ENCODE measurements around the gene ANKRD60. TPM values are rescaled to one million over a fixed set of nuclear protein-coding genes. Genes with fewer than 3 reads are reported as not detected.
A peak's percentile ranks its signal among the peaks of the same experiment; 100 is the strongest.

ANKRD60 gene
- total RNA-seq, 1 donor from 2014 or later, result not detected

DNA sequence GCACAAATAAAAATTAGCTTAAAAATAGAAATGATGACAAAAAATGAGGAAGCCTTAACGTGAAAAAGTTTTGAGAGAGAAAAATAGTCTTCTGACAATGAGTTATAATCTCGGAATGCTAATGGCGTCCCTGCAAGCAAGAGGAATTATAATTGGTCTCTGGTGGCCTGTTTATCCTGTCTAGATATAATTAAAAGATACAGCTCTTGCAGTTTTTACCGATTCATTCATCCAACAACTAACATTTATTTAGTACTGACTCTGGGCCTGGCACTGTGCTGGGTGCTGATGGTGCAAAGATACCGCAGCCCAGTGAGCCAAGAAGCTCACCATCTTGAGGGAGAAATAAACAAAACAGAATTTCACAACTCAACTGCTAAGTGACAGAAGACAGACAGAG lies 31.6 kb upstream of the ANKRD60 start:
- H3K4me3 ChIP-seq, result no peak overlapping the region
- H3K9me3 ChIP-seq, result no peaks in the 10 kb centered on the region
- ATAC-seq (no peak), DNase-seq (no peak)
- intact Hi-C loops (cut with DNase I), result no loop called here
- H3K4me1 ChIP-seq, result no peaks in the 10 kb centered on the region
- TF ChIP-seq, protein P1, sequence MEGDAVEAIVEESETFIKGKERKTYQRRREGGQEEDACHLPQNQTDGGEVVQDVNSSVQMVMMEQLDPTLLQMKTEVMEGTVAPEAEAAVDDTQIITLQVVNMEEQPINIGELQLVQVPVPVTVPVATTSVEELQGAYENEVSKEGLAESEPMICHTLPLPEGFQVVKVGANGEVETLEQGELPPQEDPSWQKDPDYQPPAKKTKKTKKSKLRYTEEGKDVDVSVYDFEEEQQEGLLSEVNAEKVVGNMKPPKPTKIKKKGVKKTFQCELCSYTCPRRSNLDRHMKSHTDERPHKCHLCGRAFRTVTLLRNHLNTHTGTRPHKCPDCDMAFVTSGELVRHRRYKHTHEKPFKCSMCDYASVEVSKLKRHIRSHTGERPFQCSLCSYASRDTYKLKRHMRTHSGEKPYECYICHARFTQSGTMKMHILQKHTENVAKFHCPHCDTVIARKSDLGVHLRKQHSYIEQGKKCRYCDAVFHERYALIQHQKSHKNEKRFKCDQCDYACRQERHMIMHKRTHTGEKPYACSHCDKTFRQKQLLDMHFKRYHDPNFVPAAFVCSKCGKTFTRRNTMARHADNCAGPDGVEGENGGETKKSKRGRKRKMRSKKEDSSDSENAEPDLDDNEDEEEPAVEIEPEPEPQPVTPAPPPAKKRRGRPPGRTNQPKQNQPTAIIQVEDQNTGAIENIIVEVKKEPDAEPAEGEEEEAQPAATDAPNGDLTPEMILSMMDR (IDR thresholded peaks at IDR 0.05), result no peak
- H3K36me3 ChIP-seq, result peaks cover 19% of the 10 kb centered on the region
- no peak overlapping the region for H3K27ac ChIP-seq
- no peaks in the 10 kb centered on the region for H3K27me3 ChIP-seq

DNA sequence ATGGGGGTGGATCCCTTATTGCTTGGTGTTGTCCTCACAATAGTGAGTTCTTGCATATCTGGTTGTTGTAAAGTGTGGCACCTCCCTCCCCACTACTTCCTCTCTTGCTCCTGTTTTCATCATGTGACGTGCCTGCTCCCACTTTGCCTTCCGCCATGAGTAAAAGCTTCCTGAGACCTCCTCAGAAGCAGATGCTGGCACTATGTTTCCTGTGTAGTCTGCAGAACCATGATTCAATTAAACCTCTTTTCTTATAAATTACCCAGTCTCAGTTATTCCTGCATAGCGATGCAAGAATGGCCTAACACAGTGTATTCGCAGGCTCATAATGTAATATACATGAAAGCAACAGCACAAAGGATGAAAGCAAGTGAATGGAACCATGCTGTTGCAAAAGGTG lies 28.4 kb upstream of the ANKRD60 start:
- H3K4me3 ChIP-seq, result no peak overlapping the region
- H3K27me3 ChIP-seq, result no peaks in the 10 kb centered on the region
- ATAC-seq, result peak; percentile 74
- H3K27ac ChIP-seq, result no peak overlapping the region
- no peaks in the 10 kb centered on the region for H3K9me3 ChIP-seq
- H3K36me3 ChIP-seq, result no peaks in the 10 kb centered on the region
- intact Hi-C loops (cut with DNase I), result no loop called here
- no peaks in the 10 kb centered on the region for H3K4me1 ChIP-seq
- DNase-seq, result no peak
- TF ChIP-seq, protein P1 (IDR thresholded peaks at IDR 0.05), result no peak

DNA sequence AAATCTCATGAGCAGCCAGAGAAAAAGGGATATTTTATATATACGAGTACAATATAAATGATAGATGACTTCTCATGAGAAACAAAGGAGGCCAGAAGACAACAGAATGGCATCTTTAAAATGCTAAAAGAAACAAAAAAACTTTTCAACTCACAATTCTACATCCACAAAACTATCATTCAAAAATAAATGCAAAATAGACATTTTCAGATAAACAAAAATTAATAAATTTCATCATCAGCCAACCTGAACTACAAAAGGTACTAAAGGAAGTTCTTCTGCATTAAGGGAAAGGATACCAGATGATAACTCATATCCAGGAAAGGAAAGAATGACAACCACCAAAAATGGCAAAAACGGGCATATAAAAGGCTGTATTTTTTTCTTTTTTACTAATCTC lies 27.9 kb upstream of the ANKRD60 start:
- Histone ChIP-seq H3K4me1 (no peaks in the 10 kb centered on the region), H3K4me3 (no peak overlapping the region), H3K27me3 (no peaks in the 10 kb centered on the region), H3K36me3 (no peaks in the 10 kb centered on the region), H3K27ac (no peak overlapping the region), H3K9me3 (no peaks in the 10 kb centered on the region)
- TF ChIP-seq, protein P1 (IDR thresholded peaks at IDR 0.05), result no peak
- DNase-seq, result no peak
- intact Hi-C loops (cut with DNase I), result no loop called here
- ATAC-seq, result no peak

GRCh38 chr20:58254890-58255289 lies 26.4 kb upstream of the ANKRD60 start:
- no peaks in the 10 kb centered on the region for H3K27me3 ChIP-seq
- DNase-seq (no peak), ATAC-seq (no peak)
- no peaks in the 10 kb centered on the region for H3K4me1 ChIP-seq
- no peak overlapping the region for H3K27ac ChIP-seq
- H3K4me3 ChIP-seq, result no peak overlapping the region
- peaks cover 7% of the 10 kb centered on the region for H3K36me3 ChIP-seq
- TF ChIP-seq, protein P1 (IDR thresholded peaks at IDR 0.05), result no peak
- intact Hi-C loops (cut with DNase I), result no loop called here
- H3K9me3 ChIP-seq, result no peaks in the 10 kb centered on the region

- H3K36me3 ChIP-seq, result peaks cover 24% of the 10 kb centered on the region
- DNase-seq (no peak), ATAC-seq (peak; percentile 21)
- intact Hi-C loops (cut with DNase I), result no loop called here
- TF ChIP-seq, protein P1 (IDR thresholded peaks at IDR 0.05), result no peak
- H3K27ac ChIP-seq, result no peak overlapping the region
- no peaks in the 10 kb centered on the region for H3K27me3 ChIP-seq
- no peaks in the 10 kb centered on the region for H3K4me1 ChIP-seq
- no peaks in the 10 kb centered on the region for H3K9me3 ChIP-seq
- no peak overlapping the region for H3K4me3 ChIP-seq
These were observed 23.6 kb upstream of the ANKRD60 start for GRCh38 chr20:58251979-58252591.

Data from upper lobe of right lung (tissue), 1 donor.